ENCODE data around the gene ATP9B.

The ATP9B gene

DNA sequence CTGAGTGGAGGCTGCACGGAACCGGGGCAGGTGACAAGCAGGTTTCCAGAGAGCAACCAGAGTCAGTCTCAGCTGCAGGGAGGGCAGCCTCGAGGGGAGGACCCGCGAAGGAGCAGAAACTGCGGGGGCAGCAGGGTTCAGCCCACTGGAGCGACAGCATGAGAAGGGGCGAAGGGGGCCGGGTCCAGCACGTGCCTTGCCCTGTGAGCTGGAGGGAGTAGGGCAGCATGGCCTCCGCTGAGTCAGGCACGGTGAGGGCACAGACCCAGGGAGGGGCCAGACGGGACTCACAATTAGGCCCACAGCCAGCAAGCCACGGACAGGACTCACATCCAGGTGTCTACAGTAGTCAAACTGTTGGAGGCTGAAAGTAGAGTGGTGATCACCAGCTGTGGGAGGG lies 22.7 kb upstream of the ATP9B start:
- DNase-seq (ENCODE audit: insufficient read length, low spot score) (no peak), FAIRE-seq (no peak)
- TF ChIP-seq, protein P1, sequence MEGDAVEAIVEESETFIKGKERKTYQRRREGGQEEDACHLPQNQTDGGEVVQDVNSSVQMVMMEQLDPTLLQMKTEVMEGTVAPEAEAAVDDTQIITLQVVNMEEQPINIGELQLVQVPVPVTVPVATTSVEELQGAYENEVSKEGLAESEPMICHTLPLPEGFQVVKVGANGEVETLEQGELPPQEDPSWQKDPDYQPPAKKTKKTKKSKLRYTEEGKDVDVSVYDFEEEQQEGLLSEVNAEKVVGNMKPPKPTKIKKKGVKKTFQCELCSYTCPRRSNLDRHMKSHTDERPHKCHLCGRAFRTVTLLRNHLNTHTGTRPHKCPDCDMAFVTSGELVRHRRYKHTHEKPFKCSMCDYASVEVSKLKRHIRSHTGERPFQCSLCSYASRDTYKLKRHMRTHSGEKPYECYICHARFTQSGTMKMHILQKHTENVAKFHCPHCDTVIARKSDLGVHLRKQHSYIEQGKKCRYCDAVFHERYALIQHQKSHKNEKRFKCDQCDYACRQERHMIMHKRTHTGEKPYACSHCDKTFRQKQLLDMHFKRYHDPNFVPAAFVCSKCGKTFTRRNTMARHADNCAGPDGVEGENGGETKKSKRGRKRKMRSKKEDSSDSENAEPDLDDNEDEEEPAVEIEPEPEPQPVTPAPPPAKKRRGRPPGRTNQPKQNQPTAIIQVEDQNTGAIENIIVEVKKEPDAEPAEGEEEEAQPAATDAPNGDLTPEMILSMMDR (IDR thresholded peaks at IDR 0.05; ENCODE audit: insufficient read depth, missing control alignments): no peak

- DNase-seq (ENCODE audit: insufficient read length, low spot score): no peak
- TF ChIP-seq, protein P1 (IDR thresholded peaks at IDR 0.05; ENCODE audit: insufficient read depth, missing control alignments): no peak
- no peak for FAIRE-seq
Measured at GRCh38 chr18:79047556-79048244, 21.5 kb upstream of the ATP9B start.

- DNase-seq (ENCODE audit: insufficient read length, low spot score) (no peak), FAIRE-seq (no peak)
- TF ChIP-seq, protein P1 (IDR thresholded peaks at IDR 0.05; ENCODE audit: insufficient read depth, missing control alignments): no peak
Measured at GRCh38 chr18:79048245-79048632, 21.0 kb upstream of the ATP9B start.

DNA sequence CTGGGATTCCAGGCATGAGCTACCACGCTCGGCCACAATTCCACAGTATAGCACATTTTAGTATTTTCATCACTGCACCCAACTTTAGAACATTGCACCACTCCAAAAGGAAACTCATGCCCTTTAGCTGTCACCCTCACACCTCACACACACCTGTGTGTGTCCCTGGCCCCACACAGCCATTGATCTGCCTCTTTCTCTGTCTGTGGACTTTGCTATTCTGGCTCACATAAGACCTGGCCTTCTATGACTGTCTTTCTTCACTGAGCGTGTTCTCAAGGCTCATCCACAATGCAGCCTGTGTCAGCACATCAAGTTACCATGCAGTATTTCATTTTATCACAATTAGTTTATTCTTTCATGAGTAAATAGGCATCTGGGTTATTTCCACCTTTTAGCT lies 19.7 kb upstream of the ATP9B start:
- FAIRE-seq (no peak), DNase-seq (ENCODE audit: insufficient read length, low spot score) (no peak)
- TF ChIP-seq, protein P1 (IDR thresholded peaks at IDR 0.05; ENCODE audit: insufficient read depth, missing control alignments): no peak

DNA sequence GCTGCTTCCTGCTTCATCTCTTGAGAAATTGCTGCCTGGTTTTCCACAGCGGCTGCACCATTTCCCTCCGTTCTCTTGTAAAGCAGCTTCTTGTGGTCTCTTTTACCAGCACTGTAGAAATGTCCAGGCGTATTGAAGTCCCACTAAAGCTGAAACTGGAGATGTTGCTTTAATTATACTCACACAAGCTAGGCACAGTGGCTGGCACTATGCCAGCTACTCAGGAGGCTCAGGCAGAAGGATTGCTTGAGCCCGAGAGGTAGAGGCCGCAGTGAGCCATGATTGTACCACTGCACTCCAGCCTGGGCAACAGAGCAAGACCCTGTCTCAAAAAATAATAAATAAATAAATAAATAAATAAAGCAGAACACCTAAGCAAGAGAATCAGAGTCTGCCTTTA lies 19.2 kb upstream of the ATP9B start:
- DNase-seq (ENCODE audit: insufficient read length, low spot score) (no peak), FAIRE-seq (no peak)
- TF ChIP-seq, protein P1 (IDR thresholded peaks at IDR 0.05; ENCODE audit: insufficient read depth, missing control alignments): no peak

DNA sequence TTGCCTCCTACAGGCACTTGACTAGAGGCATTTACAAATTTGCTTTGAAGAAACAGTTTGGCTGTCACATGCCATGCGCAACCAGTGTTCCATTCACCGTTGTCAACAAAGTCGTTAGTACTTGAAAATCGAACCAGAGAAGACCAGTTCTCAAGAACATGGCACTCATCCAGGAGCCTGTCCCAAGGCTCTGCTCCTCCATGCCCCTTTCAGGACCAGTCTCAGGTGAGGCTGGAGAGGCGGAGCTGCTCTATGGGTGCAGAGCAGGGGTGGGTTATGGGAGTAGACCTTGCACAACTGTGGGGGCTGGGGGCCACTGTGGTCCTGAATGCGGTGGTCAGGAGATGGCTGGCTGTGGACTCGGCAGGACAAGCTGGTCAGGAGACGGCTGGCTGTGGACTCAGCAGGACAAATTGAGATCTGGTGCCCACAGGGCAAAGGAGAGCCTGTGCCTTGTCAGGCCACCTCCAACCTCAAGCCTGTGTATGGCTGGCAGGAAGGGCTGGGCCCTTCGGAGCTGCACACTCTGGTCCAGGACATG lies 12.3 kb upstream of the ATP9B start:
- TF ChIP-seq, protein P1 (IDR thresholded peaks at IDR 0.05; ENCODE audit: insufficient read depth, missing control alignments): no peak
- no peak for DNase-seq (ENCODE audit: insufficient read length, low spot score)
- FAIRE-seq: no peak

DNA sequence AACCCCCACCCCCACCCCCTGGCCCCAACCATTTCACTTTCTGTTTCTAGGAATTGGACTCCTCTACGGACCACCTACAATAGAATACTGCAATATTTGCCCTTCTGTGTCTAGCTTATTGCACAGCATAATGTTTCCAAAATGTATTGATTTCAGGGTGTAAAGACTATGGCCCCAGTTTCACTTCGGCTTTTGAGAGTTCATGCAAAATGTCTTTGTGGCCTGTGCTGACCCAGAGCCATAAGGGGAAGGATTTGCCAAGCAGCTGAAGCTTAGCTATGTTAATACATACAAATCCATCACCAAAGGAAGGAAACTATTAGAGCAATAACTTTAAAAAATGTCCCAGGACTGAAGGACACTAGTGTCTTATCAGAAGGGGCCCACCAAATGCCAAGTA lies 11.2 kb upstream of the ATP9B start:
- DNase-seq (ENCODE audit: insufficient read length, low spot score) (no peak), FAIRE-seq (no peak)
- TF ChIP-seq, protein P1 (IDR thresholded peaks at IDR 0.05; ENCODE audit: insufficient read depth, missing control alignments): no peak

All from D721Med (cell line).